ENCODE results near the gene TRMT44. TPM values are rescaled to one million over a fixed set of nuclear protein-coding genes. Genes with fewer than 3 reads are reported as not detected.
"Not testable (repeated sequence)": the region's sequence is repeated elsewhere in the genome, so short reads cannot be mapped to it uniquely, and the experiment has no call there.

Gene TRMT44
- total and polyA plus RNA-seq, 8 donors, result 1.8 to 39.7 (median 8.4) TPM

DNA sequence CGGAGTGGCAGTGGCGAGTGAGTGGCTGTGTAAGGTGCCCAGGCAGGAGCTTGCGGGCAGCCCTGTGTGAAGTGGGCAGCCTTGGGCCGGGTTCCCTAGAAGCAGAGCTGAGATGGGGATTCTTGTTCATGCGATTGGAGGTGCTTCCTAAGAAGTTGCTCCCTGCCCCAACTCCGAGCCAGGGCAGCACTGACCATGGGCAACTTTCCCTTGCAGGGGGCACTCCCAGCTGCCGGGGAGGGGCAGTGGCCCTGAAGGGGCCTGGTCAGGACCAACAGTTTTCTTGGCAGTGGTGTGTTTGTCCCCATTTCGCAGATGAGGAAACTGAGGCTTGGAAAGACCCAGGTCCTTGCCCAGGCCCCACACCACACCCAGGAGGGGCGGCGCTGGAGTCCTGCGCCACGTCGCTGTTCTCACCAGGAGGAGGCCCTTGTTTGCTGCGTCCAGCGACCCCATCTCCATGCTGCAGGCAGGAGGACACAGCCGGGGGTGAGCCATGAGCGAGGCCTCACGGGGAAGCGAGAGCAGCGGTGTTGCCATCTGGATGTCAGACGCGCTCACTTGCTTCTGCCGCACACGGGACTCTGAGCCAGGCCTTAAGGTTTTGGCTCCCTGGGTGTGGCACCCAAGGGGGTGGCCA, 68.9 kb downstream of the TRMT44 start:
- intact Hi-C loops (cut with DNase I; ENCODE audit: low total_unique reads), result no loop called here
- no peak for TF ChIP-seq POLR2AphosphoS5 (IDR thresholded peaks at IDR 0.05)
- no peak for TF ChIP-seq POLR2A (IDR thresholded peaks at IDR 0.05)
- TF ChIP-seq CTCF (IDR thresholded peaks at IDR 0.05), result no peak
- no peak for TF ChIP-seq EP300 (IDR thresholded peaks at IDR 0.05)
- no peak overlapping the region for H3K4me3 ChIP-seq
- H3K4me1 ChIP-seq, result peaks cover 12 to 26% (median 21%) of the 10 kb centered on the region in 4 donors
- DNase-seq, result no peak
- WGBS, 5 donors, result 91 to 95% (median 93%) methylated on average over 21 to 24 of the region's 24 CpGs
- no peaks in the 10 kb centered on the region for H3K36me3 ChIP-seq
- H3K27ac ChIP-seq, result no peak overlapping the region
- no peaks in the 10 kb centered on the region for H3K9me3 ChIP-seq
- H3K27me3 ChIP-seq, result no peaks in the 10 kb centered on the region

- 85 to 92% (median 87%) methylated on average over 12 of the region's 12 CpGs for WGBS, 5 donors
- Histone ChIP-seq H3K27ac (no peak overlapping the region), H3K4me1 (peaks cover 10 to 20% (median 18%) of the 10 kb centered on the region in 4 donors), H3K4me3 (no peak overlapping the region), H3K36me3 (no peaks in the 10 kb centered on the region), H3K9me3 (no peaks in the 10 kb centered on the region), H3K27me3 (no peaks in the 10 kb centered on the region)
- no peak for TF ChIP-seq POLR2AphosphoS5 (IDR thresholded peaks at IDR 0.05)
- TF ChIP-seq CTCF (IDR thresholded peaks at IDR 0.05), result no peak
- no peak for TF ChIP-seq EP300 (IDR thresholded peaks at IDR 0.05)
- no peak for TF ChIP-seq POLR2A (IDR thresholded peaks at IDR 0.05)
- intact Hi-C loops (cut with DNase I; ENCODE audit: low total_unique reads), result no loop called here
- no peak for DNase-seq
Measured at GRCh38 chr4:8510191-8510590, 69.6 kb downstream of the TRMT44 start.

DNA sequence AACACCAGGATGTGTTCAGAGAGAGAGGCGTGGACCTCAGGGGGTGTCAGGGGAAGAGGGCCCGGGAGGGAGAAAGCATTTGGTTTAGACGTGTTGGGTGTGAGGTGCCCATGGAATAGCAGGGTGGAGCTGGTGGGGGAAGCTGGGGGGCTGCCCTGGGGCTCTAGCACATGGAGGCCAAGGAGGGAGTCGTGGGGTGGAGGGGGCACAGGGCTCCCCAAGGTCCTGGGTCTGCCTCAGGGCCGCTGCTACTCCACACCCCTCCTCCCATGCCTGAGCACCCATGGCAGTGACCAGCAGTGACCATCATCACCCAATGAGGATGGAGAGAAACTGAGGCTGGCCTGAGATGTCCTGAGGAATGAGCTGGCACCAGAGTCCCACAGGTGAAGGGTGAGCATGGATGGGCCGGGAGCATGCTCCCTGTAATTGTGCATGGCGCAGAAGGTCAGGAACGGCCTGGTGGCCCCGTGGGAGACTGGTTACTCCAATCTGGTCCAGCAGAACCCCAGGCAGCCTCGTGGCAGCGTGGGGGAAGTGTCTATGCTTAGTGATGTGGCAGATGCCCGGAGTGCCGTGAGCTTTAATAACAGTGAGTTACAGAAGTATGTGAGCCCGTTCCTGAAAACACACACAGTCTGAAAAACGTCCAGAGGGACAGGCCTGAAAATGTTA, 70.2 kb downstream of the TRMT44 start:
- H3K27me3 ChIP-seq, result no peaks in the 10 kb centered on the region
- H3K4me3 ChIP-seq, result no peak overlapping the region
- no peaks in the 10 kb centered on the region for H3K9me3 ChIP-seq
- intact Hi-C loops (cut with DNase I; ENCODE audit: low total_unique reads), result no loop called here
- H3K4me1 ChIP-seq, result peaks cover 10 to 20% (median 18%) of the 10 kb centered on the region in 4 donors
- H3K36me3 ChIP-seq, result no peaks in the 10 kb centered on the region
- no peak for DNase-seq
- WGBS, 5 donors, result 73 to 86% (median 81%) methylated on average over 12 to 15 of the region's 15 CpGs
- TF ChIP-seq EP300 (IDR thresholded peaks at IDR 0.05), result no peak
- no peak for TF ChIP-seq POLR2AphosphoS5 (IDR thresholded peaks at IDR 0.05)
- no peak overlapping the region for H3K27ac ChIP-seq

GRCh38 chr4:8512510-8512909, 71.9 kb downstream of the TRMT44 start:
- no peaks in the 10 kb centered on the region for H3K9me3 ChIP-seq
- TF ChIP-seq CTCF (IDR thresholded peaks at IDR 0.05) (no peak), POLR2AphosphoS5 (IDR thresholded peaks at IDR 0.05) (no peak), POLR2A (IDR thresholded peaks at IDR 0.05) (no peak), EP300 (IDR thresholded peaks at IDR 0.05) (no peak)
- intact Hi-C loops (cut with DNase I; ENCODE audit: low total_unique reads), result no loop called here
- DNase-seq, result no peak
- H3K36me3 ChIP-seq, result no peaks in the 10 kb centered on the region
- no peaks in the 10 kb centered on the region for H3K27me3 ChIP-seq
- no peak overlapping the region for H3K4me3 ChIP-seq
- WGBS, 5 donors, result 93 to 95% (median 94%) methylated on average over 11 of the region's 11 CpGs
- no peak overlapping the region for H3K27ac ChIP-seq
- H3K4me1 ChIP-seq, result peaks cover 0 to 4% (median 1%) of the 10 kb centered on the region in 4 donors

DNA sequence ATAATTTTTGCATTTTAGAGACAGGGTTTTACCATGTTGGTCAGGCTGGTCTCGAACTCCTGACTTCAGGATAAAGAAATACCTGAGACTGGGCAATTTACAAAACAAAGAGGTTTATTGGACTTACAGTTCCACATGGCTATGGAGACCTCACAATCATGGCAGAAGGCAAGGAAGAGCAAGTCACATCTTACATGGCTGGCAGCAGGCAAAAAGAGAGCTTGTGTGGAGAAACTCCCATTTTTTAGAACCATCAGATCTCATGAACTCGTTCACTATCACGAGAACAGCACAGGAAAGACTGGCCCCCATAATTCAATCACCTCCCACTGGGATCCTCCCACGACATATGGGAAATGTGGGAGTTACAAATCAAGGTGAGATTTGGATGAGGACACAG, 72.5 kb downstream of the TRMT44 start:
- H3K36me3 ChIP-seq; H3K4me1 ChIP-seq; H3K4me3 ChIP-seq; H3K9me3 ChIP-seq; H3K27ac ChIP-seq; DNase-seq; intact Hi-C loops (cut with DNase I; ENCODE audit: low total_unique reads); H3K27me3 ChIP-seq: not testable (repeated sequence)
- 73 to 89% (median 80%) methylated on average over 4 of the region's 4 CpGs for WGBS, 5 donors

Measured in stomach (tissue), 9 donors.